ENCODE data around the gene VKORC1L1. TPM values are rescaled to one million over a fixed set of nuclear protein-coding genes. Genes with fewer than 3 reads are reported as not detected.
"Not testable (repeated sequence)": the region's sequence is repeated elsewhere in the genome, so short reads cannot be mapped to it uniquely, and the experiment has no call there.

The VKORC1L1 gene
- total RNA-seq, 1 experiment from 2014 or later = 30.9 TPM

- H4K20me1 ChIP-seq (ENCODE audit: insufficient read depth) = no peaks in the 10 kb centered on the region
- POLR2A ChIA-PET = no interaction called here
- peaks cover 33 to 35% of the 10 kb centered on the region in 2 experiments for H3K36me3 ChIP-seq (ENCODE audit: control insufficient read depth in 1 of 2, insufficient read depth in 2 of 2, low read length in 2 of 2)
- no TSS peak for BruUV-seq (replicated peaks)
- no peaks in the 10 kb centered on the region for H3K9me2 ChIP-seq (ENCODE audit: insufficient read depth)
- CTCF ChIA-PET = no interaction called here
- H3K79me2 ChIP-seq (ENCODE audit: insufficient read depth, low read length) = no peaks in the 10 kb centered on the region
- no peak overlapping the region for H3K4me3 ChIP-seq (replicated peaks in 1 of 2; ENCODE audit: low read depth in 1 of 2, low read length in 2 of 2)
- DNase-seq (ENCODE audit: low read depth, low spot score) (no peak), ATAC-seq (no peak)
- H3K27ac ChIP-seq (ENCODE audit: low read depth, low read length) = no peak overlapping the region
- H3K9me3 ChIP-seq (ENCODE audit: control insufficient read depth in 1 of 2, insufficient read depth in 1 of 2, low read depth in 1 of 2, low read length in 2 of 2) = no peaks in the 10 kb centered on the region
- H3K4me2 ChIP-seq (ENCODE audit: low read length) = no peak overlapping the region
- TF ChIP-seq EGR1 (IDR thresholded peaks at IDR 0.05; ENCODE audit: low read depth) (no peak), EZH2phosphoT487 (IDR thresholded peaks at IDR 0.05; ENCODE audit: borderline replicate concordance) (no peak), POLR2A (IDR thresholded peaks at IDR 0.05; ENCODE audit: borderline replicate concordance, extremely low read depth, insufficient read depth, insufficient read length) (no peak), SP1 (IDR thresholded peaks at IDR 0.05; ENCODE audit: low read depth) (no peak), RAD21 (IDR thresholded peaks at IDR 0.05; ENCODE audit: low read depth) (no peak), SRF (IDR thresholded peaks at IDR 0.05; ENCODE audit: low read depth) (no peak), TCF7L2 (IDR thresholded peaks at IDR 0.05; ENCODE audit: borderline replicate concordance, extremely low read depth, insufficient read depth, insufficient read length) (no peak), YY1 (IDR thresholded peaks at IDR 0.05; ENCODE audit: extremely low read depth, insufficient replicate concordance, low read depth, low read length) (no peak), FOSL1 (IDR thresholded peaks at IDR 0.05; ENCODE audit: low read depth) (no peak), EZH2 (IDR thresholded peaks at IDR 0.05) (no peak), ZNF274 (IDR thresholded peaks at IDR 0.05; ENCODE audit: low read depth, low read length) (no peak), ELF1 (IDR thresholded peaks at IDR 0.05; ENCODE audit: borderline replicate concordance, low read depth) (no peak)
- TF ChIP-seq, protein P1, sequence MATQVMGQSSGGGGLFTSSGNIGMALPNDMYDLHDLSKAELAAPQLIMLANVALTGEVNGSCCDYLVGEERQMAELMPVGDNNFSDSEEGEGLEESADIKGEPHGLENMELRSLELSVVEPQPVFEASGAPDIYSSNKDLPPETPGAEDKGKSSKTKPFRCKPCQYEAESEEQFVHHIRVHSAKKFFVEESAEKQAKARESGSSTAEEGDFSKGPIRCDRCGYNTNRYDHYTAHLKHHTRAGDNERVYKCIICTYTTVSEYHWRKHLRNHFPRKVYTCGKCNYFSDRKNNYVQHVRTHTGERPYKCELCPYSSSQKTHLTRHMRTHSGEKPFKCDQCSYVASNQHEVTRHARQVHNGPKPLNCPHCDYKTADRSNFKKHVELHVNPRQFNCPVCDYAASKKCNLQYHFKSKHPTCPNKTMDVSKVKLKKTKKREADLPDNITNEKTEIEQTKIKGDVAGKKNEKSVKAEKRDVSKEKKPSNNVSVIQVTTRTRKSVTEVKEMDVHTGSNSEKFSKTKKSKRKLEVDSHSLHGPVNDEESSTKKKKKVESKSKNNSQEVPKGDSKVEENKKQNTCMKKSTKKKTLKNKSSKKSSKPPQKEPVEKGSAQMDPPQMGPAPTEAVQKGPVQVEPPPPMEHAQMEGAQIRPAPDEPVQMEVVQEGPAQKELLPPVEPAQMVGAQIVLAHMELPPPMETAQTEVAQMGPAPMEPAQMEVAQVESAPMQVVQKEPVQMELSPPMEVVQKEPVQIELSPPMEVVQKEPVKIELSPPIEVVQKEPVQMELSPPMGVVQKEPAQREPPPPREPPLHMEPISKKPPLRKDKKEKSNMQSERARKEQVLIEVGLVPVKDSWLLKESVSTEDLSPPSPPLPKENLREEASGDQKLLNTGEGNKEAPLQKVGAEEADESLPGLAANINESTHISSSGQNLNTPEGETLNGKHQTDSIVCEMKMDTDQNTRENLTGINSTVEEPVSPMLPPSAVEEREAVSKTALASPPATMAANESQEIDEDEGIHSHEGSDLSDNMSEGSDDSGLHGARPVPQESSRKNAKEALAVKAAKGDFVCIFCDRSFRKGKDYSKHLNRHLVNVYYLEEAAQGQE (IDR thresholded peaks at IDR 0.05; ENCODE audit: low read depth) = no peak
- RAD21 ChIA-PET (ENCODE audit: low non-redundant PET in 1 of 2, low total read pairs in 2 of 2, uncharacterized antibody in 2 of 2, unreplicated experiment in 2 of 2) = no interaction called here
- H2AFZ ChIP-seq (ENCODE audit: low read depth, low read length, poor library complexity, severe bottlenecking) = no peak overlapping the region
- intact Hi-C loops (cut with micrococcal nuclease) = no loop called here
- H3K4me1 ChIP-seq (ENCODE audit: control insufficient read depth in 1 of 2, insufficient read depth in 2 of 2, low read length in 2 of 2) = no peaks in the 10 kb centered on the region
- no peak overlapping the region for H3K9ac ChIP-seq (ENCODE audit: low read length)
- no peaks in the 10 kb centered on the region for H3K27me3 ChIP-seq (ENCODE audit: insufficient read depth, low read length)
Measured at GRCh38 chr7:65962033-65962432, 89.2 kb downstream of the VKORC1L1 start.

DNA sequence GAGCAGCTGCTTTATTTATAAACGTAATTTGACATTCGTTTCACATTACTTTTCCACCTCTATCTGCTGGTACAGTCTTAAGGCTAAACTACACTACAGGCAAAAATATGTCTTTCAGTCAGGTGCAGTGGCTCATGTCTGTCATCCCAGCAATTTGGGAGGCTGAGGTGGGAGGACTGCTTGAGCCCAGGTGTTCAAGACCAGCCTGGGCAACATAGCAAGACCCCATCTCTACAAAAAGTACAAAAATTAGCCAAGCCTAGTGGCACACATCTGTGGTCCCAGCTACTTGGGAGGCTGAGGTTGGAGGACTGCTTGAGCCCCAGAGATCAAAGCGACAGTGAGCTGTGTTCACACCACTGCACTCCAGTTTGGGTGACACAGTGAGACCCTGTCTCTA is 91.8 kb downstream of the VKORC1L1 start:
- ATAC-seq; BruUV-seq (replicated peaks); H3K27ac ChIP-seq (ENCODE audit: low read depth, low read length); POLR2A ChIA-PET; H2AFZ ChIP-seq (ENCODE audit: low read depth, low read length, poor library complexity, severe bottlenecking); intact Hi-C loops (cut with micrococcal nuclease); RAD21 ChIA-PET (ENCODE audit: low non-redundant PET in 1 of 2, low total read pairs in 2 of 2, uncharacterized antibody in 2 of 2, unreplicated experiment in 2 of 2); H3K4me3 ChIP-seq (replicated peaks in 1 of 2; ENCODE audit: low read depth in 1 of 2, low read length in 2 of 2); H3K79me2 ChIP-seq (ENCODE audit: insufficient read depth, low read length); H3K27me3 ChIP-seq (ENCODE audit: insufficient read depth, low read length); DNase-seq (ENCODE audit: low read depth, low spot score); H3K4me1 ChIP-seq (ENCODE audit: control insufficient read depth in 1 of 2, insufficient read depth in 2 of 2, low read length in 2 of 2); H3K9me3 ChIP-seq (ENCODE audit: control insufficient read depth in 1 of 2, insufficient read depth in 1 of 2, low read depth in 1 of 2, low read length in 2 of 2); H3K9me2 ChIP-seq (ENCODE audit: insufficient read depth); H3K4me2 ChIP-seq (ENCODE audit: low read length); H3K9ac ChIP-seq (ENCODE audit: low read length); H4K20me1 ChIP-seq (ENCODE audit: insufficient read depth): not testable (repeated sequence)
- CTCF ChIA-PET = interaction anchor here (0.6 kb wide), 1 partner anchor 11 kb away, joined by 3 read pairs; no protein-coding TSS in a partner anchor
- H3K36me3 ChIP-seq (ENCODE audit: control insufficient read depth in 1 of 2, insufficient read depth in 2 of 2, low read length in 2 of 2) = peaks cover 41 to 42% of the 10 kb centered on the region in 2 experiments; a peak in 3 of 4 replicates

All from HCT116 (cell line).